Midbrain (tissue), 1 donor: ENCODE results near the gene FAM180B.
"Not testable (repeated sequence)": the region's sequence is repeated elsewhere in the genome, so short reads cannot be mapped to it uniquely, and the experiment has no call there.

Source experiments
- DNase-seq: peaks from one replicate; lab custom pipeline; 2025; lab: John Stamatoyannopoulos, UW

Gene FAM180B

DNA sequence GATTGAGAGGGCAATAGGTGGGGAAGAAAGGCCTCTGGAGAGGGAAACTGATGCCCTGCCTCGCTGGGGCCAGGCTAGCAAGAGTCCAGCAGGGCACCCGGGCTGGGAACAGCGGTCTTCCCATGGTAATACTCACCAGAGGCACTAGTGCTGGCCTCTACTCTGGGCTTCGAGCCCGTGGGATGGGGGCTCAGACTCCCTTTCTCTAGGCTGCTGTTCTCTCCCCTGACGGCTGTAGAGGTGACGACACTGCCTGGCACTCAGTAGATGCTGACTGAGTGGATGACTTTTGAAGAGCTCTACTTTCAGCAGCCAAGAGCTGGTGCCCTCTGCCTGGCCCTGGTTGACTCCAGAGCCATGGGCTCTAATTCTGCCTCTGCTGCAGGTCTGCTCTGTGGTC, 8.6 kb downstream of the FAM180B start:
- DNase-seq = no peak

DNA sequence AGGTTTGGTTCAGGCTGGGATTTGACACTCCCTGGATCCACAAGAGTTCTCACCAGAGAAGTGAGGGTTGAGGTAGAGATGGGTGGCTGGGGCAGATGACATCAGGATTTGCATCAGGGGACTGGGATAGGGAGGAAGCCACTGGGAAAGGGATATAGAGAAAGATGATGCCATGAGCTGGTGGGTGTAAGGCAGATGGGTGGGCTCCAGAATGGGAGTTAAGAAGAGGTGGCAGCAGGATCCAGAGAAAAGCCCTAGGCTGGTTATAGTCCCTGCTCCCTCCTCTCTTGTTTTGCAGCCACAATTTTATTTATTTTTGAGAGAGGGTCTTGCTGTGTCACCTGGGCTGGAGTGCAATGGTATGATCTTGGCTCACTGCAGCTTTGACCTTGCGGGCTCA, 9.5 kb downstream of the FAM180B start:
- no peak for DNase-seq

DNA sequence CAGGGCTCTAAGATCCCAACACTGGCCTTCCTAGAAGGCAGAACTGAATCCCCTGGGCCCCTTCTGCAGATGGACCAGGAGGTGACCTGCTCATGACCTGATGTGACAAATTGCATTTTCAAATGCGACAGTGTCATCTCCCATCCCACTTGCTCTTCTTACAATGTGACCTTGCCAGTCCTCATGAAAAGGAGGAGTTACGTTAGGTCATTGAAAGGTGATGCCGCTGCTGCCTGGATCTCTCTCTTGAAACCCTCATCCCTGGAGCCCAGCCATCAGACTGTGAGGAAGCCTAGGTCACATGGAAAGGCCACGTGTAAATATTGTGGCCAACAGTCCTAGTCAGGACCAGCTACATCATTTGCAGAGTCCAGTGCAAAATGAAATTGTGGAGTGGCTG, 13.4 kb downstream of the FAM180B start:
- DNase-seq = no peak

DNA sequence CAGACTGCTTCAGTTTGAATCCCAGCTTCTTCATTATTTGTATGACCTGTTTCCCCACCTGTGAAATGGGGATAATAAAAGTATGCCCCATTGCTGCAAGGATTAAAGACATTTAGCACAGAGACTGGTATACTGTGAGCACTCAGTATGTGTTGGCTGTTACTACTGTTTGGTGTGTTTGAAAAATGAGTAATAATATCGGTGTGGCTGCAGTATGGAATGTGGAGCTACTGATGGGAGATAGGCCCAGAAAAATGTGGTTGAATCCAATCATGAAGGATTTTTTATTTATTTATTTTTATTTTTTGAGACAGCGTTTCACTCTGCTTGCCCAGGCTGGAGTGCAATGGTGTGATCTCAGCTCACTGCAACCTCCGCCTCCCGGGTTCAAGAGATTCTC, 16.8 kb downstream of the FAM180B start:
- DNase-seq = no peak

DNA sequence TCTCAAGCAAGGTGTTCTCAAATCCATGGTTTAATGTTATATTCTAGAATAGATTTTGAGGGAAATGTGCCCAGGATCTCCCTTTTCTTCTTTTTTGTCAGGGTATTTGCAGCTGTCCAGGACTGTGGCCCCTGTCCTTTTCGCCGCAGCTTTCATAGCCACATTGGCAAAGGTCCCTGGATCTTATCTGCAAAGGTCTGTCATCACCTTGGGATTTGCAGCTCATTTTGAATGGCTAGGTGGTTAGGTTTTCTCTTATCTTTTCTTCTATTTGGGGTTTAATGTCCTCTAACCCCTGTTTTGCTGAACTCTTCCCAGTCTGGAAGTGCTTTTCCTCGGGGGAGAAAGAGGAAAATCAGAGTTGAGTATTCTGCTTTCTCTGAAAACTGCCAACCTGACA, 19.4 kb downstream of the FAM180B start:
- DNase-seq = no peak

DNA sequence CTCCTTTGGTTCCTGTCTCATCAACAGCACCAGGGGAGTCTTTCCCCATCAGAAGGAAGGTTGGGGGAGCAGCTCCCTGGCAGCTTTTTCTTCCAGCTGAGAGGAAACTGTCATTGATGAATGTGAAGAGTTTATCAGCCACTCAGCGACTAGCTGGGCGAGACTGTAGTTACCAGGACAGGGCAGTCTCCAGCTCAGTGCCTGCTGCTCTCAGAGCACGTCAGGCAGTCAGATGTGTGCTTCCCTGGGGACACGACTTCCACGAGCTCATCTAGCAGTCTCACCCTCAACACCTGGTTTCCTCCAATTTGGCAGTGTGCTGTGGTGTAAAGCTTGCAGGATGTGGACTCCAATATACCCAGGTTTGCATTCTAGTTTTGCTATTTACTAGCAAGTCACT, 20.3 kb downstream of the FAM180B start:
- no peak for DNase-seq

DNA sequence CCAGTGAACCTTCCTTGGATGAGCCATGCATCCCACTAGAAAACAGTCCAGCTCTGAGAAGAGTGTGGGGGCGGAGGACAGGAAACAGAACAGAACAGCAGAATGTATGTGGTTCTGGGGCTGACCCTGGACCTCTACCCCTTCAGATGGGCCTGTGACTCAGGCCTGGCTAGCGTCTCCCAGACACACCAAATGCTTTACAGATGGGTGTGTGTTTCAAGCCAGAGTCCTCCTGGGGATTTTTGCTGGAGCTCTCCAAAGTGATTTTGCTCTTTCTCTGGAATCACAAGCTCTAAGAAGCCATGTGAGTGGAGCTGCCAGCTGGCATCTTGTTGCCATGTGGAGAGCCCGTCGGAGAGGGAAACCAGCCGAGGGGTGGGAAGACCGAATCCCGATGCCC, 20.9 kb downstream of the FAM180B start:
- DNase-seq = no peak

DNA sequence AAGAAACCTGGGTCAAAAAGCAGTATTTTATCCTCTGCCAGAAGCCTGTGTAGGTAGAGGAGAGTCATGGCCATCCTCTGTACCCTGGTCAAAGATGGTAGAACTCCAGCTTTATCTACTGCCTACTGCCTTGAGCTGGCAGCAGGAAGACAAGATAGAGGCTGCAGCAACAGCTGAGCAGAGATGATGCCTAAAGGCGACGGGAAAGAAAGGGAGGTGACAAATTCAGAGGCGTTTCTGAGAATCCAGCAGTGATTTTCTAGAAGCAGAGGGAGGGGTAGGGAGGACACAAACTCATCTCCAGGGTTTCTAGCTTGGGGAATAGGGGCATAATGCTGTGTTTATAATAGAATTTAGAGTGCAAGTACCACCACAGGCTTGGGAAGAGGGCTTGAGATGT, 23.2 kb downstream of the FAM180B start:
- DNase-seq = no peak

DNA sequence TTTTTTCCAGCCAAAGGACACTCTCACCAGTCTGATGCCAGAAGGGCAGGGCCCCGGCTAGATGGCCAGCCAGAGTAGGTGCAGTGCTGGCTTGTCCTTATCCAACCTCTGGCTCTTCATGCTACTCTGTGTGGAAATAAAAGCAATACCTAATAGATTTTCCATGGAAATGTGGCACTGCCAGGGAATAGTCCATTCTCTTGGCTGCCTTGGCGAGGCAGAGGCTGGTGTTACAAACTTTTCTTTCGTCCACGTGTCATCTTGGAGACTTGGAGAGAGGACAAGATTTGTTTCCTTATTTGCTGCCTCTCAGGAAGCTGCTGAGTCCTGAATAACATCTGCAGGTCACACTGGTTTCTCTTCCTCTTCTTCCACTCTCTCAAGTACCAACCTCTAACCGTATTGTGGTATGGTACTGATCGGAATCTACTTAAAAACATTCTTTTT, 24.9 kb downstream of the FAM180B start:
- peak; percentile 65 for DNase-seq

DNA sequence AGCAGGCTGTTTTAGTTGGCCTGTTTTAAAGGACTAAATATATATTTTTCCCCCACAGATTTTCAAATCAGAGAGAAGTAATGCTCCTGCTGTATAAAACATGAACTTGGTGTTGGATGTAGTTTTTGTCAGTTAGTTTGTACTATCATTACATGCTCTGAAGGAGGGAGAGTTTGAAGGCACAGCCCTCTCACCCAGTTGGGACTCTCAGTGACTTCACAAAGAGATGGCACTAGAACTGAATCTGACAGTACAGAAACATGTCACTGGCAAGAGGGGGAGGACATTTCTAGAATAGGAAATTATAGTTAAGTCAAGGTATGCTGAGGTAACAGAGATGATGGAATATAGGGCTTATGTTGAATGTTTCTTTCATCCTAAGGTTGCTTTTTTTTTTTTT, 28.8 kb downstream of the FAM180B start:
- no peak for DNase-seq

DNA sequence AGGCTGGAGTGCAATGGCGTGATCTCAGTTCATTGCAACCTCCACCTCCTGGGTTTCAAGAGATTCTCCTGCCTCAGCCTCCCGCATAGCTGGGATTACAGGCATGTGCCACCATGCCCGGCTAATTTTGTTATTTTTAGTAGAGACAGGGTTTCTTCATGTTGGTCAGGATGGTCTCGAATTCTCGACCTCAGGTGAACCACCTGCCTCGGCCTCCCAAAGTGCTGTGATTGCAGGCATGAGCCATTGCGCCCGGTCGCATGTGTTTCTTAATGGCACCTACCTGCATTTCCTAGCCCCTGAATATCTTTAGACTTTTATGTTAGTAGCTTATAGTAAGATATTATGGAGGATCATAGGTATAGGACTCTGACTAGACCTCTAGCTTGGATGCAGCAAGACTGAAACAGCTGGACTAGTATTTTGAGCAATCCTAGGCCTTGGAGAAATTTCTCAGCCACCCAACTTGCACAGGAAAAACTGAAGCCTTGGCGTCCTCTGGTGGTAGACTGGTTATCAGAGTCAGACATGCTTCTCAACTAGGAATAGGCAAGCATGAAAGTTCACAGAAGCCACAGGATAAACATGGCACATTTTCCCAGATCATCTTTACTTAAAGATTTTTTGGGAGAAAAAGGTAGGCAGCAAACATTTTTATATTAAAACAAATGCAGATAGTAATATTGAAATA, 30.4 kb downstream of the FAM180B start:
- DNase-seq = peak; percentile 65

DNA sequence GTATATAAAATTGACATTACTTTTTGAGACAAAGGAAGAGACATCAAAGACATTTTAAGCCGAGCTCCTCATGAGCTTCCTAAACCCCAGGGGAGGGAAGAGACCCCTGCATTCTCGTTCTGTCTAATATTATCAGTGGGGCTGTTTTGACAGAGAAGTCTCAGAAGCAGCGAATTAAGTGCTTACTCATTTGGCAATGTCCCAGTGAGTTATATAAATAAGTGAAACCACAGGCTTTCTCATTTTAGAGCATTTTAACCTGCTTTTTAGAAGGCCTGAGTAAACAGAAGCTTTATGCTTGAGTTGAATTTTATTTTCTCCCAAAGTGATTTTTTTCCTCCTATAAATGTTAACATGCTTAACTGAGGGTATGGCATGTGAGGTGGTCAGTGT, 30.9 kb downstream of the FAM180B start:
- DNase-seq = no peak

DNA sequence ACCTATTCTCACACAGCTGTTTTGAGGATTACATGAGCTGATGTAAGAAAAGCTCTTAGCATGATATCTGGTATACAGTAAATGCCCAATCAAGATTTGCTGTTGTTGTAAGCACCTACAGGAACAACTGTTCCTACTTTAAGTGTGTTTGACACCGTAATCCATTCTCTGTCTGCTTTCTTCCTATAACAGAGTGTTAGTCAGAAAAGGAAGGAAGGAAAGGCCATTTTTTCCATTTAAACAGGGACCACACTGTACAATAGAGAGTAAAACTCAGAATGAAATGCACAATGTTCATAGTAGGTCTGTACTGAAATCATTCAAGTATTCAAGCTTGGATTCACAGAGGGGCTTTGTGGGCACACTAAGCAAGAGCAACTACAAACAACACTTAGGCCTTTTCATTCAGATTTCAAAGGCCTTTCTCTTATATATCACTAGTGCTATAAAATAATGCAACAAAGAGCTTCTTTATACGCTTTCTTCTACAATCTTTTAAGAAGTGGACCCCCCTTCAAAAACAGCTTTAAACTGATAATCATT, 34.4 kb downstream of the FAM180B start:
- DNase-seq = no peak

DNA sequence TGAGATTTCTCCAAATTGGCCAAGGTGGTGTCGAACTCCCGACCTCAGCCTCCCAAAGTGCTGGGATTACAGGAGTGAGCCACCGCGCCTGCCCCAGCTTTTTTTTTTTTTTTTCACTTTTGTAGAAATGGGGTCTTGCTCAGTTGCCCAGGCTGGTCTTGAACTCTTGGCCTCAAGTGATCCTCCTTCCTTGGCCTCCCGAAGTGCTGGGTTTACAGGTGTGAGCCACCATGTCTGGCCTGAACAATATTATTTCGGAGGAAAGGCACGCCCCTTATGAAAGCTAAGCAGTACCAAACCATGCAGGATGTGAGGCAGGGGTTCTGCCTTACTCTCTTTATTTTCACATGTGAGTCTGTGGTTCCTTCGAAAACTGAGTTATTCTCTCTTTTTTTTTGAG, 39.8 kb downstream of the FAM180B start:
- no peak for DNase-seq

DNA sequence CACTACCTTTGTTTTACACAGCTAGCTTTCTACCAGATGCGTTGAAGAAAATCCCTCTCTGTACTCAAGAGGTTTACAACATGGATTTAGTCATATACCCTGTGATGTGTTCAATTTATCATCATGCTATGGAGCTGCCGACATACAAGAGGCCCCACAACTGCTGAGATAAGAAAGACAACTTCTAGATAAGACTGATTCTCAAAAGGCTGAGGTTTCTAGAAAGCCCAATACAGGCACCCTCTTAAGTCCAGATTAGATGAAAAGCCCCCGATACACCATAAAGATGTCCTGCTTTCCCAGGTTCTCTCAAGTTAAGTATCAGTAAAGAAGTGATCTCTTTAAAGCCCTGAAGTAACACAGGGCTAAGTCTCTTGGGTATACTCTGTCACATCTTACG, 41.5 kb downstream of the FAM180B start:
- no peak for DNase-seq

DNA sequence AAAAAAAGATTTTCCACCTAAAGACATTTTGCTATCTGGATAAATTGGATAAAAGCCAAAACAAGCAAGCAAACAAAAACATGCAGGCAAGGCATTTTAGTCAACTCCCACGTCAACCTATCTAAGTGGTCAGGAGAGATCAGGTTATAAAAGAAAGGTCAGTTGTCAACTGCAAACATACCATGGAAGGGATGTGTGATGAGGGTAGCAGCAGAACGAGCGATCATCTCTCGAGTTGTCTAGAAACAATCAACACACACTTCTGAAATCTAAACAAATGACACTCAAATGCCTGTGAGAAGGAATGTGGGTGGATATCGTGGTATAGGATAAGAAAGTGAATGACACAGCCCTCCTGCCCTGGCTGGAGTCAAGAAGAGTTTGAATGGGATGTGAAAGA, 45.0 kb downstream of the FAM180B start:
- DNase-seq = no peak

DNA sequence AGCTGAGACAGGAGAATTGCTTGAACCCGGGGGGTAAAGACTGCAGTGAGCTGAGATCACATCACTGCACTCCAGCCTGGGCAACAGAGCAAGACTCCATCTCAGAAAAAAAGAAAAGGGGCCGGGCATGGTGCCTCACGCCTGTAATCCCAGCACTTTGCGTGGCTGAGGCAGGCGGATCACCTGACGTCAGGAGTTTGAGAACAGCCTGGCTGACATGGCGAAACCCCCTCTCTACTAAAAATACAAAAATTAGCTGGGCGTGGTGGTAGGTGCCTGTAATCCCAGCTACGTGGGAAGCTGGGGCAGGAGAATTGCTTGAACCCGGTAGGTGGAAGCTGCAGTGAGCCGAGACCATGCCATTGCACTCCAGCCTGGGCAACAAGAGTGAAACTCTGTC, 49.9 kb downstream of the FAM180B start:
- not testable (repeated sequence) for DNase-seq
